Loucy (cell line): Measurements from ENCODE around the gene KDM4B.
"Not testable (repeated sequence)": the region's sequence is repeated elsewhere in the genome, so short reads cannot be mapped to it uniquely, and the experiment has no call there.

Experiments
- H2AFZ ChIP-seq: fragments of 200-600 bp; sonication (generic); 2 replicates; pipeline ENCODE4 v1.6.0; 2016; ENCODE audit warnings: antibody characterized with exemption, mild to moderate bottlenecking, low read length, moderate library complexity
- H3F3A ChIP-seq: fragments of 200-600 bp; 2 replicates; pipeline ENCODE4 v1.6.0; 2016; ENCODE audit warnings: antibody characterized with exemption, low read depth, mild to moderate bottlenecking
- H3K27me3 ChIP-seq: fragments of 200-600 bp; sonication (generic); 2 replicates; pipeline ENCODE4 v1.6.1; 2014; ENCODE audit warnings: low read length, mild to moderate bottlenecking; ENCODE audit not compliant: insufficient read depth, poor library complexity, severe bottlenecking
- H3K36me3 ChIP-seq: fragments of 200-600 bp; sonication (generic); 2 replicates; pipeline ENCODE4 v1.6.1; 2016; ENCODE audit warnings: low read length; ENCODE audit not compliant: insufficient read depth
- H3K4me1 ChIP-seq: fragments of 200-600 bp; sonication (generic); 2 replicates; pipeline ENCODE4 v1.5.1; 2014; ENCODE audit warnings: low read length, mild to moderate bottlenecking; ENCODE audit not compliant: insufficient read depth, poor library complexity, severe bottlenecking
- H3K4me2 ChIP-seq: fragments of 200-600 bp; sonication (generic); 2 replicates; pipeline ENCODE4 v1.6.0; 2014; ENCODE audit warnings: antibody characterized with exemption, low read length, low read depth, mild to moderate bottlenecking; ENCODE audit not compliant: poor library complexity, severe bottlenecking
- H3K4me3 ChIP-seq: fragments of 200-600 bp; sonication (generic); 2 replicates; pipeline ENCODE4 v1.5.1; 2014; ENCODE audit warnings: low read length, mild to moderate bottlenecking, mixed read lengths; ENCODE audit not compliant: poor library complexity, severe bottlenecking
- H3K79me2 ChIP-seq: fragments of 200-600 bp; sonication (generic); 2 replicates; pipeline ENCODE4 v1.6.1; 2014; ENCODE audit warnings: low read length; ENCODE audit not compliant: insufficient read depth
- H3K9ac ChIP-seq: fragments of 200-600 bp; sonication (generic); 2 replicates; pipeline ENCODE4 v1.6.0; 2014; ENCODE audit warnings: mild to moderate bottlenecking, low read depth, low read length, moderate library complexity; ENCODE audit not compliant: poor library complexity, severe bottlenecking
- H3K9me2 ChIP-seq: fragments of 200-600 bp; sonication (generic); replicated peaks from 2 replicates; pipeline ENCODE4 v1.6.1; 2016; ENCODE audit warnings: low read depth, low read length, mixed read lengths
- H3K9me3 ChIP-seq: fragments of 200-600 bp; sonication (generic); 2 replicates; pipeline ENCODE4 v1.6.1; 2014; ENCODE audit warnings: mild to moderate bottlenecking, antibody characterized with exemption, low read length, low read depth; ENCODE audit not compliant: insufficient read depth
- H4K20me1 ChIP-seq: fragments of 200-600 bp; sonication (generic); 2 replicates; pipeline ENCODE4 v1.6.0; 2014; ENCODE audit warnings: antibody characterized with exemption, low read length, mild to moderate bottlenecking; ENCODE audit not compliant: insufficient read depth, poor library complexity, severe bottlenecking
- EZH2phosphoT487 ChIP-seq: fragments of 200-600 bp; IDR thresholded peaks from 2 replicates; pipeline ENCODE4 v1.6.1; 2018; ENCODE audit warnings: antibody characterized with exemption, mild to moderate bottlenecking, moderate library complexity, borderline replicate concordance
- TF ChIP-seq, protein P1 (sequence below): fragments of 200-600 bp; sonication (generic); conservative IDR thresholded peaks from 2 replicates; pipeline ENCODE4 v1.5.1; 2014; ENCODE audit warnings: mild to moderate bottlenecking, antibody characterized with exemption, low read length

KDM4B gene

DNA sequence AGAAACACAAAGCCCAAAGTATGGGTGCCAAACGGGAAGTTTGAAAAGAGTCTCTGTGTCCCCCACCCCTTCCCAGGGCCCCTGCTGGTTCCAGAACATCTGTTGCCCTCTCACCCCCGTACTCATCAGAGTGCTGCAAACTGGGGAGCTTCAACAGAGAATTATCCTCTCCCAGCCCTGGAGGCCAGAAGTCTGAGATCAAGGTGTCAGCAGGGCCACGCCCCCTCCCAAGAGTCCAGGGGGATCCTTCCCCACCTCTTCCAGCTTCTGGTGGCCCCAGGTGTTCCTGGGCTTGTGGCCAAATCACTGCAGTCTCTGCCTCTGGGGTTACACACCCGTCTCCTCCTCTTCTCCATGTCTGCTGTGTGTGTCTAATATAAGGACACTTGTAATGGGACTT, 188.3 kb downstream of the KDM4B start:
- TF ChIP-seq, protein P1, sequence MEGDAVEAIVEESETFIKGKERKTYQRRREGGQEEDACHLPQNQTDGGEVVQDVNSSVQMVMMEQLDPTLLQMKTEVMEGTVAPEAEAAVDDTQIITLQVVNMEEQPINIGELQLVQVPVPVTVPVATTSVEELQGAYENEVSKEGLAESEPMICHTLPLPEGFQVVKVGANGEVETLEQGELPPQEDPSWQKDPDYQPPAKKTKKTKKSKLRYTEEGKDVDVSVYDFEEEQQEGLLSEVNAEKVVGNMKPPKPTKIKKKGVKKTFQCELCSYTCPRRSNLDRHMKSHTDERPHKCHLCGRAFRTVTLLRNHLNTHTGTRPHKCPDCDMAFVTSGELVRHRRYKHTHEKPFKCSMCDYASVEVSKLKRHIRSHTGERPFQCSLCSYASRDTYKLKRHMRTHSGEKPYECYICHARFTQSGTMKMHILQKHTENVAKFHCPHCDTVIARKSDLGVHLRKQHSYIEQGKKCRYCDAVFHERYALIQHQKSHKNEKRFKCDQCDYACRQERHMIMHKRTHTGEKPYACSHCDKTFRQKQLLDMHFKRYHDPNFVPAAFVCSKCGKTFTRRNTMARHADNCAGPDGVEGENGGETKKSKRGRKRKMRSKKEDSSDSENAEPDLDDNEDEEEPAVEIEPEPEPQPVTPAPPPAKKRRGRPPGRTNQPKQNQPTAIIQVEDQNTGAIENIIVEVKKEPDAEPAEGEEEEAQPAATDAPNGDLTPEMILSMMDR: no peak
- TF ChIP-seq EZH2phosphoT487: no peak
- Histone ChIP-seq H3F3A (no peaks in the 10 kb centered on the region), H3K4me3 (no peak overlapping the region), H3K9me3 (no peaks in the 10 kb centered on the region), H3K9me2 (no peaks in the 10 kb centered on the region), H4K20me1 (no peaks in the 10 kb centered on the region), H2AFZ (no peak overlapping the region), H3K4me1 (no peaks in the 10 kb centered on the region), H3K36me3 (no peaks in the 10 kb centered on the region), H3K27me3 (no peaks in the 10 kb centered on the region), H3K9ac (no peak overlapping the region), H3K4me2 (no peak overlapping the region), H3K79me2 (no peaks in the 10 kb centered on the region)

DNA sequence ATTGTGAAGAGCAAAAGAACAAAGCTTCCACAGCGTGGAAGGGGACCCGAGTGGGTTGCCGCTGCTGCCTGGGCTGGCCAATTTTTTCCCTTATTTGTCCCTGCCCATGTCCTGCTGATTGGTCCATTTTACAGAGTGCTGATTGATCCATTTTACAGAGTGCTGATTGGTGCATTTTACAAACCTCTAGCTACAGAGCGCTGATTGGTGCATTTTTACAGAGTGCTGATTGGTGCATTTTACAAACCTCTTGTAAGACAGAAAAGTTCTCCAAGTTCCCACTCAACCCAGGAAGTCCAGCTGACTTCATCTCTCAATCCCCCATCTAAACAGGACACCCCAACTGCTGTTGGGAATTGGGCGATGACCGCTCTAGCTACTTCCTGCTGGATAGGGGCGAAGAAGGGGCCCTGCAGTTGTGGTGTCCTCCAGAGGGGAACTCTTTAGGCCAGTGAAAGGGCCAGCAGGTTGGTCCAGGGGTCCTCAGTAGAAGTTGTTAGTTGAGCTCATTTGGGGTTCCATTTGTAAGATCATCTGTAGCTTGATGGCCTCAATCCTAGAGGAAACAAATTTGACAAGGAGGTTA, 189.7 kb downstream of the KDM4B start:
- H3K4me3 ChIP-seq, H3K9ac ChIP-seq, H2AFZ ChIP-seq, H3K27me3 ChIP-seq, H3K4me1 ChIP-seq, H3K79me2 ChIP-seq, H3K36me3 ChIP-seq, H3F3A ChIP-seq, H4K20me1 ChIP-seq, H3K9me3 ChIP-seq, H3K4me2 ChIP-seq, H3K9me2 ChIP-seq: not testable (repeated sequence)

DNA sequence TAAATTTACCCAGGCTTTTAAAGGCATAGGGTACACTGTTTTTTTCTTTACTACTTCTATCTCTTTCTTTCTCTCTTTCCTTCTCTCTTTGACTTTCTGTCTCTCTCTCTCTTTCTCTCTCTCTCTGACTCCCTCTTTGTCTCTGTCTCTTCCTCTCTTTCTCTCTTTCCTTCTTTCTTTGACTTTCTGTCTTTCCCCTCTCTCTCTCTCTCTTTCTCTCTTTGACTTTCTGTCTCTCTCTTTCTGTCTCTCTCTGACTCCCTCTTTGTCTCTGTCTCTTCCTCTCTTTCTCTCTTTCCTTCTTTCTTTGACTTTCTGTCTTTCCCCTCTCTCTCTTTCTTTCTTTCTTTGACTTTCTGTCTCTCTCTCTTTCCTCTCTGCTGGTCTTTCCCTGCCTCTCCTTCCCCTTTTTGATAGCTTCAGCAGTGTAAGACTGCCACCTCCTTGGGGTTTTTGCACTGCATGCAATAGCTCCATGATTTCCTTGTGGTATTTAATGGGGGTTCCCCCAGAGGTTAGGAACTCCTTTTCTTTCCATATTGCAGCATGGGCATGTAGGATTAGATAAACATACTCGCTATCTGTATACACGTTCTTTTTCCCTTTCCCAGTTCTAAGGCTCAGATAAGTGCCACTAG, 191.4 kb downstream of the KDM4B start:
- not testable (repeated sequence) for H2AFZ ChIP-seq, H3K36me3 ChIP-seq, H3K4me1 ChIP-seq, H3F3A ChIP-seq, H3K9ac ChIP-seq, H3K4me3 ChIP-seq, H4K20me1 ChIP-seq, H3K4me2 ChIP-seq, H3K9me3 ChIP-seq, H3K79me2 ChIP-seq, H3K27me3 ChIP-seq, H3K9me2 ChIP-seq

DNA sequence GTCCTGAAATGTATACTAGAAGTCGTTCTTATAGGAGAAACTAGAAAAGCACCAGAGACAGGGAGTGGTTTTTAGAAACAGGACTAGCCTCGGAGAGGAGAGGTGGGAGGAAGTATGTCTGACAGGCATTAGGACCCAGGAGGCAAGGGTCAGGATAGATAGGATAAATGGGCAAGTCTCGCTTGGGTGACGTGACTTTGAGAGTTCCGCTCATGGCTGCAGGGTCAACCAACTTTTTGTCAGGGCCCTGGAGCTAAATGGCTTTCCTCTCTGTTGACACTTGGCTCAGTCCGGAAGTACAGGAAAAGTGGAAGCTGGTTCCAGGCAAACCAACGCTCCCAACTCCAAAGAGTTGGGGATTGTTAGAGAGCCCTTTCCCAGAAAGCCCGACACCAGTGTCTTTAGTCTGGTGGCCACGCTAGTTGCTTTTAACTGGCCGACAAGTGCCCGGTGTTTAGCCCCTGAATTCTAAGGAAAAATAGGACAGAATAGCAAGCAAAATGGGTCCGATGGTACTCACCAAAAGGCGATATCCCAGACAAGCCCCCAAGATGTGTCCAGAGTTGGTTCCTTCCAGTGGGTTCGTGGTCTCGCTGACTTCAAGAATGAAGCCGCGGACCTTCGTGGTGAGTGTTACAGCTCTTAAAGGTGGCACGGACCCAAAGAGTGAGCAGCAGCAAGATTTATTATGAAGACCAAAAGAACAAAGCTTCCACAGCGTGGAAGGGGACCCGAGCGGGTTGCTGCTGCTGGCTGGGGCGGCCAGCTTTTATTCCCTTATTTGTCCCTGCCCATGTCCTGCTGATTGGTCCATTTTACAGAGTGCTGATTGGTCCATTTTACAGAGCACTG, 196.2 kb downstream of the KDM4B start:
- not testable (repeated sequence) for H3K4me3 ChIP-seq, H3K79me2 ChIP-seq, H3F3A ChIP-seq, H3K9me2 ChIP-seq, H4K20me1 ChIP-seq, H3K4me1 ChIP-seq, H3K36me3 ChIP-seq, H3K9me3 ChIP-seq, H3K27me3 ChIP-seq, H3K4me2 ChIP-seq, H3K9ac ChIP-seq, H2AFZ ChIP-seq
